GM19372 (cell line): ENCODE results near the gene SZRD1.

Experiments used
- ATAC-seq: cut with Tn5 transposase; IDR thresholded peaks from one replicate; pipeline ENCODE4 v1.9.1; 2021; ENCODE audit warnings: mild to moderate bottlenecking, low read depth, moderate library complexity; ENCODE audit not compliant: unreplicated experiment

SZRD1 gene

DNA sequence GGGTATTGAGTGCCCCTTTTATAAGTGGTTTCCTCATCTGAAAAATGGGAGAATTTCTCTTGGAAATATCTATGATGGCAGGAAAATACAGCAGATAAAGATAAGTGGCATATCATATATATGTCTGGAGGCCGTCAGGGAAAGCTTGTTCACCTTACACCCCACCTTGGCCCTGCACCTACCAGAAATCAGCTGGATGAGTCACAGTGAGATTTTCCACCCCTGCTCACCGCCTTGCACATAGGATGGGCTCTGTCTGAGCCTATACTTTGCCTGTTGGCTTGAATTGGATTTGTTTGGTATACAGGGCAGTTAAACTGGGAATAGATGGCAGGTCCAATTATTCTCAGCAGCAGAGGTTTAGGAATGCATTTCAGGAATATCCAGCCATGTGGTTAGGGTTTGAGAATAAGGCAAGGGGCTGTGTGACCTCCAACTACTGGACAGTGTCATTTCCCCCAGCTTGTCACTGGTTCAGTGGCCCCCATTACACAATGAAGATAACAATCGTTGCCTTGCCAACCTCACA, 70.0 kb downstream of the SZRD1 start, which contains the start of gene SPATA21:
TSS of gene SPATA21 (minus strand) at position 479 of the 529 bp plus-strand sequence. CDS start 6,053 bp downstream, outside the sequence.
- ATAC-seq = no peak

DNA sequence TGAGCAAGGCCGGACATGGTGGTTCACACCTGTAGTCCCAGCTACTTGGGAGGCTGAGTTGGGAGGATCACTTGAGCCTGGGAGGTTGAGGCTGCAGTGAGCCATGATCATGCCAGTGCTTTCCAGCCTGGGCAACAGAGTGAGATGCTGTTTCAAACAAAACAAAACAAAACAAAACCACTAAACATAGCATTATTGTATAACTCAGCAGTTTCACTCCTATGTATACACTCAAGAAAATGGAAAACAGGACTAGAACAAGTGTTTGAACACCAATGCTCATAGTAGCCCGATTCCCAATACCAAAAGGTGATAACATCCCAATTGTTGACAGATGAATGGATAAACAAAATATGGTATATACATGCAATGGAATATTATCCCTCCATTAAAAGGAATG, 71.5 kb downstream of the SZRD1 start:
- no peak for ATAC-seq

DNA sequence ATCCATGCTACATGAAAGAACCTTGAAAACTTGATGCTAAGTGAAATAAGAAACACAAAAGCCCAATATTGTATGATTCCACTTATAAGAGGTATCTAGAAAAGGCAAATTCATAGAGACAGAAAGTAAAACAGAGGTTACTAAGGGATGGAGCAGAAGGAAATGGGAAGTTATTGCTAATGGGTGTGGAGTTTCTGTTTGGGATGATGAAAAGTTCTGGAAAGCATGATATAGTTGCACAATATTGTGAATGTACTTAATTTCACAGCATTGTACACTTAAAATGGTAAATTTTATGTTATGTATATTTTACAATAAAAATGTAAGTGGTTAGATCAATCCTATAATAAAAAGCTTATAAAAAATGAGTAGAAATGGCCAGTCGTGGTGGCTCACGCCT, 71.9 kb downstream of the SZRD1 start:
- ATAC-seq = no peak

DNA sequence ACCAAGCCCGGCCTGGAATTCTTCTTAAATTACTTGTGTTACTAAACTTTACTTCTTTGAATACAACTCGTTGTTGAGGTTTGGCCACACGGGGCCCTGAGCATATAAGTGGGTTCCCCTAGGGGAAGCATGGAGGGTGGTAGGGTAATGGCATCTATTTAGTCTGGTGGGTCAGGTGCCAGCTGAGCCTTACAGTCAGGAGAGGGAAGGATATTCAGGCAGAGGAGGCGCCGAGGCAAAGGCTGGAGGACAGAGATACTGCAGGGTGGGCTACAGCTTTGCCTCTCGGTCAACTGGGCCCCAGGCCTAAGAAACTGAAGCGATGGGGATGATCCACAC, 73.1 kb downstream of the SZRD1 start:
- no peak for ATAC-seq

DNA sequence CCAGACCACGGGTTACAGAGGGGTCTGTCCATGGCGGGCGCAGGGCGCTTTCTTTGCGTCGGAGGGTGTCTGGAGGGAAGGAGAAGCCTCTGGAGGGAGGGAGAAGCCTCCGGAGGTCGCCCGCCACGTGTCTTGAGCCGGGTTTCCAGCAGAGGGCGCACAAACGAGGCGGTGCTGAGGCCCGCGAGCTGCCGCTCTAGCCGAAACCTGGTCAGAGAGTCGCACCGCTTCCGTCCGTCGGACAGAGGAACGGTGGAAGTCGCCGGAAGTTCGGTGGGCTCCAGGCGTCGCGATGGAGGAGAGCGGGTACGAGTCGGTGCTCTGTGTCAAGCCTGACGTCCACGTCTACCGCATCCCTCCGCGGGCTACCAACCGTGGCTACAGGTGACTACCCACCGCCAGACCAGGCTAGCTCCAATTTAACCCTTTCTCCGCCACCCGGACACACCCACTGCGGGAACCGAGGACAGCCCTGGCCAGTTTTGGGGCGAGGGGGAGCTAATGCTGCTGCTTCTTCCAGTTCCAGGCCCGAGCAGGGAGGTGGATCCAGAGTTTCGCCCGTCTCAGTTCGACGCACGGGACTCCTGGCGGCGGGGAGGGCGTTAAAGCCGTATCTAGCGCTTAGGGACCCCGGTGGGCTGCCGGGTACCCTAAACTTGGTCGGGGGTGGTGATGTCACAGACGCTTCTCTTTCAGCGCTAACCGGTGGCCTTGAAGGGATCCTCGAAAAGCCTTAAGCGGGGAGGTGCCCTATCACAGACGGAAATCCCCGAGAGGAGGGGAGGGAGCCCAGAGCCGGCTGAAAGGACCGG, 73.6 kb downstream of the SZRD1 start, which contains the start of gene NECAP2:
TSS of gene NECAP2 (plus strand) at position 255 of the 812 bp plus-strand sequence. CDS start at position 293, 38 bp downstream.
- peak; percentile 92 for ATAC-seq

DNA sequence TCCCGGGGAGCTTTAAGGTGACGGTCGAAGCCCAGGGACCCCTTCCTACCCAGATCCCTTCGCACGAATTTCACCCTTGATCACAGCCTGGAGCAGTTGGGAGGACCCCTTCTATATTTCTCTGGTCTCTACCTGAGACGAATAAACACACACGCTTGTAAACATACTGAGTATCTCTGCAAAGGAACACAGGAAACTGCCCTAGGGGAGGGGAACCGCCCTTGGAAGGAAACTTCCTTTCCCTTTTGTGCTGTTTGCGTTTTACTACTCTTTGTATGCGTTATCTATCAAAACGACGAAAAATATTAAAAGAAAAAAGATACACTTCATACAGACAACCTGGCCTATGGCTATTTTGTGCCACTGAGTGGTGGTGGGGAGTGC, 74.2 kb downstream of the SZRD1 start:
- no peak for ATAC-seq

DNA sequence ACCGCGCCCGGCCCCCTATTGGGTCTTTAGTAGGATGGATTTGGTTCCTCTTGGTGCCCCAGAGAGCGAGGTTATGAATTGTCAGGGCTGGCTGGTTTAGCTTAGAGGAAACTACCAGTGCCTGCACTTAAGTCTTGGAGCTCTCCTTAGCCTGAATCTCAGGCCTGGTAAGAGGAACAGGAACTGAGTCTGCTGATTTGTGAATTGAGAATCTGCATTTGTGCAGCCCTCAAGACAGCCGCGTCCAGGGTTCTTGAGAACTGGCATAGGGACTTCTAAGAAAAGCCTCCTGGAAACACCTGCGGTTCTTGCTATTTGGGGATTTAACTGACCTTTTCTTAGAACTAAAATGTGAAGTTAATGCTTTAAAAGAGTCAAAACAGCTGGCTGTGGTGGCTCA, 75.2 kb downstream of the SZRD1 start:
- ATAC-seq = no peak

DNA sequence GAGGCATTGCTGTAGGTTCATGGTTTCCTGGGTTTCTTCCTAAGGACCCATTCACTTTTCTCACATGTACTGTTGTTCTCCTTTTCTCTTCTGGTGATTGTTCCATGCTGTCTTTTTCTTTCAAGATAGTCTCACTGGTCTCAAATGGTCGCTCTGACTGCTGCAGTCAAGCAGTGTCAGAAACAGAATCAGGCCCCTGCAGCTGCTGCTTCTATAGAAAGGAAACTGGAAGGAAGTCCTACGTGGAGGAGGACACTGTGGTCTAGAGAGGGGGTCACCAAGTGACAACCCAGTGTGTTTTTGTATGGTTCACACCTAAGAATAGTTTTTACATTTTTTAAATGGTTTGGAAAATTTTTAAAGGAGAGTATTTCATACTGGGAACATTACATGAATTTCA, 75.9 kb downstream of the SZRD1 start:
- no peak for ATAC-seq

DNA sequence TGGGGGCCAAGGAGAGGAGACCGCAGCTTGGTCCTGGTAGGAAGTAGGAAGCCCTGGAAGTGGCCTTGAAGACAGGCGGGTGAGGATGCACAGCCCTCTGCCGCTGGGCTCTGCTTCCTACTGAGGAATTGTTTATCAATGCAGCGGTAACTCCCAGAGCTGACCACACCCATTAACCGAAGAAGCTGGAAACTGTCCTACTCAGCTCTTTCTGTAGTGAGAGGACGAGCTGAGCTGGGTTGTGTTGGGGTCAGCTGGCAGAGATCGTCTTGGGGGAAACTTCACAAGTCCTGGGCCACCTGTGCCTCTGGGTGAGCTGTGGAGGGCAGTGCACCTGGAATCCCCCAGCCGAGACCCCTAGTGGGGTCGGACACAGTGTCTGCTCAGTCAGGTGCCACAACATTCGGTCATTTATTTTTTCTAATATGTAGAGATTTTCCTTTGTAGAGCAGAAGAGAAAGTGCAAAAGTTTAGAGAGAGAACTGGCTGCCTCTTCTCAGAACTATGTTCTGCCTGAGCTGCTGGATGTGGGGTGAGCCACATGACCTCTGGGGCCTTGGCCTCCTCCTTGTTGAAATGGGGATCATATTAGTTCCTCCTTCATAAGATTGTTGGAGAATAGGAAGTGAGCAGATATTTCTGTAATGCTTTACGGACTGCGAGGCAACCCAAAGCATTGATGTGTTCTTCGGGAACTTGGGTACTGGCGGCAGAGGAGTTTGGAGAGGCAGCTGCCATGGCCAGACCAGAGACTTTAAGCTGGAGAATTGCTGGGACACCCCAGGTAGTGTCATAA, 77.1 kb downstream of the SZRD1 start:
- no peak for ATAC-seq

DNA sequence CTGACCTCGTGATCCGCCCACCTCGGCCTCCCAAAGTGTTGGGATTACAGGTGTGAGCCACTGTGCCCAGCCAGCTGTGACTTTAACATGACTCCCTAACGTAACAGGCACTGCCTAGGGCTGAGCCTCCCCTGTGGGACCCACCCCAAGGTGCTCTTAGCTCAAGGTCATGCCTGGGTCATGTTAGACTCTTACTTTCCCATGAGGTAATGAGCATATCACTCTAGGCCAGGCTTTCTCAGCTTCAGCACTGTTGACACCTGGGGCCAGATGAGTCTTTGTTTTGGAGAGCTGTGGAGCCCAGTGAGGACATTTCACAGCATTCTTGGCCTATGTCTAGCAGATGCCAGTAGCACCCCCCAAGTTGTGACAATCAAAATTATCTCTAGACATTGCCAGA, 78.0 kb downstream of the SZRD1 start:
- ATAC-seq = no peak

DNA sequence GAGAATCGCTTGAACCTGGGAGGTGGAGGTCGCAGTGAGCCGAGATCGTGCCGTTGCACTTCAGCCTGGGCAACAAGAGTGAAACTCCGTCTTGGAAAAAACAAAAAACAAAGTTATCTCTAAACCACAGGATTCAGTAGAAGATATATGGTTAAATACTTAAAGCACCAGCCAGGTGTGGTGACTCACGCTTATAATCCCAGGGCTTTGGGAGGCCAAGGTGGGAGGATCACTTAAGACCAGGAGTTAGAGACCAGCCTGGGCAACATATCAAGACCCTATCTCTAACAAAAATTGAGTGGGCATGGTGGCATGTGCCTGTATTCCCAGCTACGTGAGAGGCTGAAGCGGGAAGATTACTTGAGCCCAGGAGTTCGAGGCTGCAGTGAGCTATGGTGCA, 79.1 kb downstream of the SZRD1 start:
- ATAC-seq = no peak

DNA sequence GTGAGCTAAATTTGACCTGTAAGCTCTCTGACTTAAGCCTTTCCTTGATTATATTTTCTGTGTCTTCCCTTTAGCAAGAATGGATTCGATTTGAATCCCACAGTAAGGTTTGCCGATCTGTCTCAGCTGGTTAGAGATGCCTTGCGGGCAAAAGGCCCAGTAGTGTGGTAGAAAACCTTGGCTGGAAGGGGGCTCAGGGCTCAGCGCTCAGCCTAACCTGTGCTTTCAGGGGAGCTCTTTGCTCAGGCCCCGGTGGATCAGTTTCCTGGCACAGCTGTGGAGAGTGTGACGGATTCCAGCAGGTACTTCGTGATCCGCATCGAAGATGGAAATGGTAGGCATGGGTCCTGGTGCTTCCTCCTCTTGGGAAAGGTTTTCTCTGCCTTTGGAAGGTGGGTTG, 80.6 kb downstream of the SZRD1 start:
- no peak for ATAC-seq
